ENCODE measurements around the gene LIN7A.

The LIN7A gene

GRCh38 chr12:80860206-80860605 lies 77.5 kb downstream of the LIN7A start:
- DNase-seq (ENCODE audit: low read depth): no peak

- no peak for DNase-seq (ENCODE audit: low read depth)
Observed at GRCh38 chr12:80858356-80858755, 79.4 kb downstream of the LIN7A start.

DNA sequence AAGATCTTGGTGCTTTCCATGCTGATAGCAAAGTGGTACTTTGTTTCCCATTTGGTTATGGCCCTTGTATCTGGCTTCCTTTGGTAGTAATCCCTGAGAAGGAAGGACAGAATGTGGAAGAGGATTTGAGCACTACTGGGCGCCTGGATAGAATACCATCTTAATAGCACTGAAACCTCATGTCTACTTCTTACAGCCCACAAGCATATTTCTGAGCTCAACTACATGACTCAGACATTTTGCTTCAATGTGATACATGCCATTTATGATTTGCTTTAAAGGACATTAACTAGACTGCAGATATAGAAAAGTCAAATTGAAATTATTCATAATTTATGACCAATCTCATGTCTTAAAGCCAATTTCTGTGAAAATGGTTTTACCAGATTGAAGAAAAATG lies 80.4 kb downstream of the LIN7A start:
- no peak for DNase-seq (ENCODE audit: low read depth)

GRCh38 chr12:80849337-80849736 lies 88.4 kb downstream of the LIN7A start:
- no peak for DNase-seq (ENCODE audit: low read depth)

- no peak for DNase-seq (ENCODE audit: low read depth)
Observed at GRCh38 chr12:80848858-80849257, 88.9 kb downstream of the LIN7A start.

GRCh38 chr12:80847575-80847974 lies 90.2 kb downstream of the LIN7A start:
- DNase-seq (ENCODE audit: low read depth): no peak

DNA sequence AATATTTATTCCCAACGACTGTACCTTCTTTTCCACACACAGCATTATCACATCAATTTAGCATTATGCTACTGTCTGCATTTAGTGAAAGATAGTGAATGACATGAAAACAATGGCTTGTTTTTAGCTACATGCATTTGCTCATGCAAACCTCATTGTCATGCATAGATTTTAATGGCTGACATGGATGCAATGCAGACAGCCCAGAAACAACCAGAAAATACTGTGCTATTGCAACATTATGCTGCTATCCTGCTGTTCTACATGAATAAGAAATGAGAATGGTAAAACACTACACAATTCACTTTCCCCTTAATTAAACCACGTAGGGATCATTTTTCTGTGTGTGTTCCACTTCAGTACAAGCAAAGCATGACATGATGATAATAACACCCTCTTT lies 90.8 kb downstream of the LIN7A start:
- no peak for DNase-seq (ENCODE audit: low read depth)

DNA sequence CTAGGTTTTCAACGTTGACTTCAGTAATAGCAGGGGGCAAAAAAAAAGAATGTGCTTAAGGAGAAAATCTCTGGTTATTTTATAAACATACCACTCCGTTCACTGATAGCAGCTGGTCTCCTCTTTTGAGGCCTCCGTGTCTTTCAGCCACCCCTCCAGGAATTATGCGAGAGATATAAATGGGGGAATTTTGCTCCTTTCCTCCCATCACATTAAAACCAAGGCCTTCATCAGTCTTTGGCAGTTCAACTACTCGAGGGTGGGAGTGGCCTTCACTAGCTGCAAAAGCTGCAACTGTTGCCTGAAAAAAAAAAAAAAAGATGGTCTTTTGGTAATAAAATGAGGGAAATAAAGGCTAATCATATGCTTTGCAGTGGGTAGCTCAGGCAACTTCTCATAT lies 92.1 kb downstream of the LIN7A start:
- no peak for DNase-seq (ENCODE audit: low read depth)

DNA sequence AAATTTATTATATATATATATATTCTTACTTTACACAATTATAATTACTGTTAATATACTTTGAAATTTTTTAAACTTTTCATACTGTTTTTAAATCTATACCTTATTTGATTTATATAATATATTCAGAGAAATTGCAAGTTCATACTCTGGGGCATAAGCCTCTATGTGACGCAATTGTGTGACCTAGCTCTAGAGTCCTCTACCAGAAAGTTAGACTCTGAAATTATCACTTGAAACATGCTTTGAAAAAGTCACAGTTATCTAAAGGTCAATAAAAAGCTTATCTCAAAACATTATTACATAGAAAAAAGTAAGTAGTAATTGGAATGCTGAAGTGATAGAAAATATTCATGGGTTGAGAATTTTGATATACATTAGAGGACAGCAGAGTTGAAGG lies 93.8 kb downstream of the LIN7A start:
- no peak for DNase-seq (ENCODE audit: low read depth)

- no peak for DNase-seq (ENCODE audit: low read depth)
Observed at GRCh38 chr12:80838708-80839107, 99.0 kb downstream of the LIN7A start.

- no peak for DNase-seq (ENCODE audit: low read depth)
Observed at GRCh38 chr12:80838024-80838658, 99.6 kb downstream of the LIN7A start.

GRCh38 chr12:80837342-80837978 lies 100.3 kb downstream of the LIN7A start:
- DNase-seq (ENCODE audit: low read depth): peak; percentile 59

- no peak for DNase-seq (ENCODE audit: low read depth)
Observed at GRCh38 chr12:80834724-80835123, 103.0 kb downstream of the LIN7A start.

- no peak for DNase-seq (ENCODE audit: low read depth)
Observed at GRCh38 chr12:80830533-80831088, 107.1 kb downstream of the LIN7A start.

DNA sequence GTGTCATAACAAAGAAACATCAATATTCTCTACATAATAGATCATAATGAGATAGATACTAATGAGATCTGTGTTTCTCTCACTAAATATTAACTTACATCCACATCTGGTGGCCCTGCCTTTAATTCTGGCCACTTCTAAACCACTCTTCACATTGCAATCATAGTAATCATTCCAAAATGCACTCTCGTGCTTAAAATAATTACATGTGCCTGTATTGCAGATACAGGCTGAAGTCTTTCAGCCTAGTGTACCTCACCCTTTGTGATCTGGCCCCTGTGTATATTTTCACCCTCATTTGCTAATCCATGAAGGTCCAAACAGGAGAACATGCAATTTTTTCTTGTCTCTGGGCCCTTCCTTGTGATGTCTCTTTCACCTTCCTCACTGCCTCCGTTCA lies 108.0 kb downstream of the LIN7A start:
- DNase-seq (ENCODE audit: low read depth): no peak

- DNase-seq (ENCODE audit: low read depth): no peak
Observed at GRCh38 chr12:80825506-80825905, 112.2 kb downstream of the LIN7A start.

DNA sequence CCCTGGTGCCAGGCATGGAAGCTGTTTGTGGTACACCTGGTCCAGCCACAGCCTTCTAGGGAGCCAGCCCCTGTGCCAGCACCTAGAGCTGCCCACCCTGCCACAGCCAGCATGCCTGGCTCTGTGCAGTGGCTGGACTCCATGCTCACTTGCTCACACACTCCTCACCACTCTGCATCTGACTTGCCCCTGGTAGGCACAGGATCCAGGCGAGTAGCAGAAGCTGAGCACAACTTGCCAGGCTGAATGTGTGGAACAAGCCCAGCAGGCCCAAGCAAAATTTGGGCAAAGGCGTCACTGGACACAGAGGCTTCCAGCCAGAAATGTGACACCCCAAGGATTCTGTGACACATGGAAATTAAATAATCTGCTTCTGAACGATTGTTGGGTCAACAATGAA lies 114.3 kb downstream of the LIN7A start:
- no peak for DNase-seq (ENCODE audit: low read depth)

DNA sequence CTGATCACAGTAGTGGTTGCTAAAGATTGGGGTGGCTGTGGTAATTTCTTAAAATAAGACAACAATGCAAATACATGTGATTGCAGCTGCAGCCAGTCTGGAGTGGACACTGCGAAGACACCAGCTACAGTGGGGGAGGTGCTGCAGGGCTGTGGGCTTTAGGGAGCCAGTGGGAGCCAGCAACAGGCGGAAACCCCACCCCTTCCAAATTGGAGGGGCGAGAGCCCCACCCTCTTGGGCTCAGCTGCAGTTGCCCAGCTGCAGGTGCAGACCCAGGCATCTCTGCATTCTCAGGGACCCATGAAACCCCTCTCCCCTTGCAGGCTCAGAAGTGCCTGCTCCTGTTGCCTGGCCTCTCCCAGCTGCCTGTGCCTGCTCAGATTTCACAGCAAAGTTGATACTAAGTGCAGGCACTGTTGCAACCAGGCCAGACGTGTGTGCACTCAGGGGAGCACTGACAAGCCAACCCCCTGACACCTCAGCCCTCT lies 116.2 kb downstream of the LIN7A start:
- no peak for DNase-seq (ENCODE audit: low read depth)

- no peak for DNase-seq (ENCODE audit: low read depth)
Observed at GRCh38 chr12:80818878-80819277, 118.9 kb downstream of the LIN7A start.

DNA sequence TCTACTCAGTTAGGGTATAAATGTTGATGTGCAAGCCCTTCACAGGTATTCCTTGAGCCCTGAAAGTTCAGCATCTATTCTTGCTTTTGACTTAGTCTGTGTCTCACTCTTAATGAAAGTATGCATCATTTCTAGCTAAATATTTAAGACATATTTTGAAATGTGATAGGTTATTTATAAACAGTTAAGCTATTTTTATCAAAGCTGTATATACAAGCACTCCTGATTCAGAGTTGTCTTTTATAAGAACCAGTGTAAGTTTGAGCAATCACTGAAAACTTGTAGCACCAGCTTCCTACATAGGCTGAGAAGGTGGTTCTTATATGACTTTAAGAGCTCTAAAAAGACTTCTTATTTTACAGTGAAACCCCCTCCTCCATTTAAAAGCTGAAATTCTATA lies 122.4 kb downstream of the LIN7A start:
- DNase-seq (ENCODE audit: low read depth): no peak

GRCh38 chr12:80814453-80814852 lies 123.3 kb downstream of the LIN7A start:
- DNase-seq (ENCODE audit: low read depth): no peak

DNA sequence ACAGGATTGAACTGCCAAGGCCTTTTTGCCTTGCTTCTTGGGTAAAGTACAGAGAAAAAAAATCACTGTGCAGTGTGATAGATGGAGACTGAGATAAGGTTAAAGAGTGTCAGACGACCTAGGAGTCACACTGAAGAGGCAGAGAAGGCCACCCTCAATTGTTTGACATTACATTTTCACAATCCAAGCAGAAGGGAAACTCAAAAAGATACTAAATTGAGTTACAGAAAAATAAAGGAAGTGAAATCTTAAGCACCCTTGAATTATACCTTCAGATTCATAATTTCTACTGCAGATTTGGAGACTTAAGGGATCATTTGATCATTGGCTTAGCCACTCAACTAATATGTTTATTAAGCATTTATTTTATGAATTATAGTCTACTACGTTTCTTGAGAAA lies 123.9 kb downstream of the LIN7A start:
- no peak for DNase-seq (ENCODE audit: low read depth)

GRCh38 chr12:80811957-80812708 lies 125.6 kb downstream of the LIN7A start:
- DNase-seq (ENCODE audit: low read depth): no peak
